CD14-positive monocyte (primary cell): ENCODE data around the gene IGF2BP3. TPM values are rescaled to one million over a fixed set of nuclear protein-coding genes. Genes with fewer than 3 reads are reported as not detected.
A peak's percentile ranks its signal among the peaks of the same experiment; 100 is the strongest.

Source experiments
- DNase-seq, 3 donors: peaks; one replicate each; pipeline ENCODE4 v3.0.0-alpha.2; 2011 to 2022
- H2AFZ ChIP-seq: 2 replicates; pipeline ENCODE4 v1.6.0; 2012; ENCODE audit warnings: mild to moderate bottlenecking, low read depth, low read length, inconsistent platforms; ENCODE audit not compliant: insufficient read depth, poor library complexity, severe bottlenecking
- H3K27ac ChIP-seq, 2 donors: 1 replicate in 1 of 2; 2 replicates in 1 of 2; pipeline ENCODE4 v1.5.1; 2012 to 2013; ENCODE audit warnings: low read length in 2 of 2, control low read depth in 1 of 2, inconsistent platforms in 1 of 2, low read depth in 1 of 2, mild to moderate bottlenecking in 1 of 2
- H3K27me3 ChIP-seq, 2 donors: one replicate each; pipeline versions ENCODE4 v1.6.0 to v1.6.1; 2011 to 2013; ENCODE audit warnings: low read length in 2 of 2; ENCODE audit not compliant: control insufficient read depth in 2 of 2, insufficient read depth in 2 of 2
- H3K36me3 ChIP-seq, 2 donors: replicated peaks in 1 of 2; 1 replicate in 1 of 2; 2 replicates in 1 of 2; pipeline versions ENCODE4 v1.5.1 to v1.6.1; 2012 to 2013; ENCODE audit warnings: low read length in 2 of 2, control low read depth in 1 of 2, inconsistent platforms in 1 of 2, mild to moderate bottlenecking in 1 of 2; ENCODE audit not compliant: insufficient read depth in 2 of 2, control insufficient read depth in 1 of 2
- H3K4me1 ChIP-seq, 2 donors: 1 replicate in 1 of 2; 2 replicates in 1 of 2; pipeline versions ENCODE4 v1.5.1 to v1.6.1; 2012 to 2013; ENCODE audit warnings: low read length in 2 of 2, control low read depth in 1 of 2, inconsistent platforms in 1 of 2, mild to moderate bottlenecking in 1 of 2, moderate library complexity in 1 of 2; ENCODE audit not compliant: insufficient read depth in 2 of 2, control insufficient read depth in 1 of 2
- H3K4me2 ChIP-seq: replicated peaks from 2 replicates; pipeline ENCODE3; 2012; ENCODE audit warnings: low read length, moderate library complexity, mild to moderate bottlenecking; ENCODE audit not compliant: poor library complexity, severe bottlenecking; ENCODE audit errors: extremely low read depth
- H3K4me3 ChIP-seq, 3 experiments: fragments of 200-600 bp in 1 of 3; sonication (generic) in 1 of 3; replicated peaks in 1 of 3; 1 replicate in 2 of 3; 2 replicates in 1 of 3; pipeline ENCODE4 v1.5.1; 2011 to 2013; ENCODE audit warnings: low read length in 3 of 3, mild to moderate bottlenecking in 3 of 3, control low read depth in 2 of 3, low read depth in 2 of 3, inconsistent platforms in 1 of 3, moderate library complexity in 1 of 3
- H3K79me2 ChIP-seq: 2 replicates; pipeline ENCODE4 v1.6.0; 2012; ENCODE audit warnings: mild to moderate bottlenecking, control low read depth, inconsistent platforms, low read length, moderate library complexity; ENCODE audit not compliant: insufficient read depth
- H3K9ac ChIP-seq: 2 replicates; pipeline ENCODE4 v1.6.0; 2017; ENCODE audit warnings: low read length, mild to moderate bottlenecking; ENCODE audit not compliant: insufficient read depth, poor library complexity, severe bottlenecking
- H3K9me3 ChIP-seq, 2 donors: replicated peaks in 1 of 2; 1 replicate in 1 of 2; 2 replicates in 1 of 2; pipeline versions ENCODE4 v1.5.1 to v1.6.1; 2012 to 2013; ENCODE audit warnings: low read length in 2 of 2, control low read depth in 1 of 2; ENCODE audit not compliant: control insufficient read depth in 1 of 2, insufficient read depth in 1 of 2
- H4K20me1 ChIP-seq: 2 replicates; pipeline ENCODE4 v1.6.0; 2012; ENCODE audit warnings: mild to moderate bottlenecking, low read length, control low read depth, moderate library complexity; ENCODE audit not compliant: insufficient read depth
- H3K27ac Mint-ChIP-seq, 7 donors: one replicate each; pipeline ENCODE4 v1.8.0; 2020; ENCODE audit warnings: mild to moderate bottlenecking in 7 of 7, mixed read lengths in 7 of 7, moderate library complexity in 6 of 7, inconsistent platforms in 2 of 7
- H3K27me3 Mint-ChIP-seq, 3 donors: one replicate each; pipeline ENCODE4 v1.8.0; 2021 to 2022; ENCODE audit warnings: low read depth in 3 of 3, mild to moderate bottlenecking in 3 of 3, mixed read lengths in 3 of 3, moderate library complexity in 3 of 3, inconsistent platforms in 1 of 3
- H3K36me3 Mint-ChIP-seq, 2 donors: one replicate each; pipeline ENCODE4 v1.8.0; 2020; ENCODE audit warnings: mixed read lengths in 2 of 2, inconsistent platforms in 1 of 2, mild to moderate bottlenecking in 1 of 2
- H3K4me1 Mint-ChIP-seq: one replicate; pipeline ENCODE4 v1.8.0; 2020; ENCODE audit warnings: mild to moderate bottlenecking, mixed read lengths
- H3K4me3 Mint-ChIP-seq, 2 donors: one replicate each; pipeline ENCODE4 v1.8.0; 2020; ENCODE audit warnings: mild to moderate bottlenecking in 2 of 2, mixed read lengths in 2 of 2, moderate library complexity in 1 of 2
- H3K9me3 Mint-ChIP-seq, 7 donors: one replicate each; pipeline ENCODE4 v1.8.0; 2020 to 2022; ENCODE audit warnings: mixed read lengths in 7 of 7, mild to moderate bottlenecking in 6 of 7, moderate library complexity in 6 of 7, inconsistent platforms in 2 of 7
- WGBS: methylation state at CpG from one replicate; pipeline ENCODE4 v1.1.5; 2013; ENCODE audit warnings: missing lambda C conversion rate; ENCODE audit not compliant: insufficient coverage; 5-methylcytosine and 5-hydroxymethylcytosine counted together
- intact Hi-C, 2 donors: fragments of 100-400 bp; cut with micrococcal nuclease; formaldehyde crosslinking; loops; one replicate each; pipeline versions ENCODE4 v1.15.0 to v1.15.1; 2023
- polyA plus RNA-seq, 3 donors: library from polyadenylated mRNA; depleted of rRNA in 1 of 3; unstranded in 2 of 3; stranded (reverse) in 1 of 3; fragments of 300-500 nt in 2 of 3; fragments of >200 nt in 1 of 3; fragmentation: Illumina TruSeq in 2 of 3; gene quantifications; 1 replicate in 2 of 3; 2 replicates in 1 of 3; pipeline ENCODE4 v1.2.3, GENCODE V29; 2012 to 2021
- TF ChIP-seq, protein P1 (sequence below): fragments of 200-600 bp; IDR thresholded peaks from one replicate; pipeline ENCODE4 v1.8.0; 2022; ENCODE audit warnings: antibody characterized with exemption, mild to moderate bottlenecking

Gene IGF2BP3
- polyA plus RNA-seq, 3 donors, result 0.60 to 5.3 (median 3.2) TPM

DNA sequence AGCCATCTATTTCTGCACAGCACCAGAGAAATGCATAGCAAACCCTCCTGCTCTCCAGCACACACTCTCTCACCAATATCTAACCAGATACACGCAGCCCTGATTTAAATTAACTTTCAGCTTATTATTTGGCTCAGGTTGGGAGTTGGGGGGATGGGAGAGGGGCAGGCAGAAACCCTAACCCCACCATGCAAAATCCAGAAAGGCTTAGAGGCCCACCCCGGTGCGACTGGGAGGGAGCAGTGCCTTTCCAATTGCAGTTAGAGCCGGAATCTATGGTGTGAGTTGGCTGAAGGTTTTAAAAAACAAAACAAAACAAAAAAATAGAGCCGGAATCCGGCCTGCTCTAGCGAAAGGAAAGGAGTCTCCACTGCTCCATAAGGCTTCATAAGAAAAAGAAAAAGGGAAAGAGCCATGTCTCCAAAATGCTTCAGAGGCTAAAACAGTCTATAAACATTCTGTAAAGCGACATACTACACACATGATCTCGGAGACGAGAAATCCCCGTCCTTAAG, 2.9 kb downstream of the IGF2BP3 start:
- peaks cover 0 to 8% of the 10 kb centered on the region in 2 donors for H3K9me3 ChIP-seq
- TF ChIP-seq, protein P1, sequence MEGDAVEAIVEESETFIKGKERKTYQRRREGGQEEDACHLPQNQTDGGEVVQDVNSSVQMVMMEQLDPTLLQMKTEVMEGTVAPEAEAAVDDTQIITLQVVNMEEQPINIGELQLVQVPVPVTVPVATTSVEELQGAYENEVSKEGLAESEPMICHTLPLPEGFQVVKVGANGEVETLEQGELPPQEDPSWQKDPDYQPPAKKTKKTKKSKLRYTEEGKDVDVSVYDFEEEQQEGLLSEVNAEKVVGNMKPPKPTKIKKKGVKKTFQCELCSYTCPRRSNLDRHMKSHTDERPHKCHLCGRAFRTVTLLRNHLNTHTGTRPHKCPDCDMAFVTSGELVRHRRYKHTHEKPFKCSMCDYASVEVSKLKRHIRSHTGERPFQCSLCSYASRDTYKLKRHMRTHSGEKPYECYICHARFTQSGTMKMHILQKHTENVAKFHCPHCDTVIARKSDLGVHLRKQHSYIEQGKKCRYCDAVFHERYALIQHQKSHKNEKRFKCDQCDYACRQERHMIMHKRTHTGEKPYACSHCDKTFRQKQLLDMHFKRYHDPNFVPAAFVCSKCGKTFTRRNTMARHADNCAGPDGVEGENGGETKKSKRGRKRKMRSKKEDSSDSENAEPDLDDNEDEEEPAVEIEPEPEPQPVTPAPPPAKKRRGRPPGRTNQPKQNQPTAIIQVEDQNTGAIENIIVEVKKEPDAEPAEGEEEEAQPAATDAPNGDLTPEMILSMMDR, result no peak
- no peak overlapping the region for H3K27ac Mint-ChIP-seq
- peak overlapping the region; percentile 0 for H2AFZ ChIP-seq
- intact Hi-C loops, result no loop called here
- no peak overlapping the region for H3K27ac ChIP-seq
- H3K9ac ChIP-seq, result no peak overlapping the region
- H3K4me2 ChIP-seq, result peak overlapping the region; percentile 76
- 0% methylated on average over 1 of the region's 11 CpGs for WGBS
- no peaks in the 10 kb centered on the region for H4K20me1 ChIP-seq
- no peaks in the 10 kb centered on the region for H3K36me3 ChIP-seq
- peaks cover 40% of the 10 kb centered on the region for H3K4me1 Mint-ChIP-seq
- H3K4me3 ChIP-seq, result peak overlapping the region in 1 of 3 experiments; percentile 0
- peaks cover 36 to 44% of the 10 kb centered on the region in 2 donors for H3K4me1 ChIP-seq
- H3K79me2 ChIP-seq, result no peaks in the 10 kb centered on the region
- H3K27me3 ChIP-seq, result peaks cover 87 to 96% of the 10 kb centered on the region in 2 donors
- H3K4me3 Mint-ChIP-seq, result peak overlapping the region in 1 of 2 donors; percentile 83
- peaks cover 0 to 27% (median 22%) of the 10 kb centered on the region in 7 donors for H3K9me3 Mint-ChIP-seq
- no peak for DNase-seq
- H3K27me3 Mint-ChIP-seq, result peaks cover 75 to 93% (median 87%) of the 10 kb centered on the region in 3 donors
- H3K36me3 Mint-ChIP-seq, result peaks cover 0 to 21% of the 10 kb centered on the region in 2 donors

DNA sequence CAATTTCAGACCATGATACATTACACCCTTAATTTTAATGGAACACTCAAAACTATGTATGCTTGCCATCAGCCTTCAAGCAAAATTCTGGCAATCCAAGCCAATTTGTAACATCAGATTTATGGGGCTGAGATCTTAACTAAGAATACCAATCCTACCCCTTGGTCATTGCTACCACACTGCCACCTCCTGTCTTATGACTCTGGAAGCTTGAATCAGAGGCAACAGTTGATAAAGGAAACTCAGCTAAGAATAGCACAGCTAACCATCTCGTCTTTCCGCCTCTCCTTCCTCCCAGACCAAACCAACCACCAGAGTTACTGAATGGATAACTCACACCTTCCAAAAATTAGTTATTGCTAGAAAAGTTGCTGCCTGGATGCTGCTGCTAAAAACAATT, 7.4 kb downstream of the IGF2BP3 start:
- Histone ChIP-seq H3K27me3 (peaks cover 76 to 85% of the 10 kb centered on the region in 2 donors), H3K9ac (no peak overlapping the region), H4K20me1 (no peaks in the 10 kb centered on the region), H3K27ac (no peak overlapping the region), H3K4me3 (no peak overlapping the region), H3K9me3 (no peaks in the 10 kb centered on the region), H3K79me2 (no peaks in the 10 kb centered on the region), H3K4me1 (peaks cover 4 to 5% of the 10 kb centered on the region in 2 donors), H3K36me3 (no peaks in the 10 kb centered on the region), H2AFZ (no peak overlapping the region), H3K4me2 (no peak overlapping the region)
- H3K4me3 Mint-ChIP-seq, result peak overlapping the region in 1 of 2 donors; percentile 48
- no peak overlapping the region for H3K27ac Mint-ChIP-seq
- intact Hi-C loops, result no loop called here
- peaks cover 10% of the 10 kb centered on the region for H3K4me1 Mint-ChIP-seq
- WGBS, result no CpG with 5 or more reads among the region's 2 CpGs
- peaks cover 0 to 3% of the 10 kb centered on the region in 2 donors for H3K36me3 Mint-ChIP-seq
- no peak for DNase-seq
- peaks cover 0 to 5% (median 2%) of the 10 kb centered on the region in 7 donors for H3K9me3 Mint-ChIP-seq
- TF ChIP-seq, protein P1, result no peak
- peaks cover 72 to 87% (median 75%) of the 10 kb centered on the region in 3 donors for H3K27me3 Mint-ChIP-seq
